ENCODE results near the gene ZC3H4.

GRCh38 chr19:47109177-47109540 lies 4.4 kb downstream of the ZC3H4 start:
- TF ChIP-seq ISL1 (CRISPR knock-in tag; IDR thresholded peaks at IDR 0.05) (no peak), ZFP30 (CRISPR knock-in tag; IDR thresholded peaks at IDR 0.05) (no peak), PATZ1 (CRISPR knock-in tag; IDR thresholded peaks at IDR 0.05; ENCODE audit: borderline replicate concordance) (no peak), RARB (CRISPR knock-in tag; IDR thresholded peaks at IDR 0.05) (no peak), ARNTL (CRISPR knock-in tag; IDR thresholded peaks at IDR 0.05; ENCODE audit: borderline replicate concordance, low read depth) (no peak), OSR1 (CRISPR knock-in tag; IDR thresholded peaks at IDR 0.05) (no peak), ZFP3 (CRISPR knock-in tag; IDR thresholded peaks at IDR 0.05) (no peak)
